ENCODE measurements around the gene ENOSF1. TPM values are rescaled to one million over a fixed set of nuclear protein-coding genes. Genes with fewer than 3 reads are reported as not detected.

ENOSF1 gene
- total RNA-seq, 1 donor from 2014 or later = 178 TPM

DNA sequence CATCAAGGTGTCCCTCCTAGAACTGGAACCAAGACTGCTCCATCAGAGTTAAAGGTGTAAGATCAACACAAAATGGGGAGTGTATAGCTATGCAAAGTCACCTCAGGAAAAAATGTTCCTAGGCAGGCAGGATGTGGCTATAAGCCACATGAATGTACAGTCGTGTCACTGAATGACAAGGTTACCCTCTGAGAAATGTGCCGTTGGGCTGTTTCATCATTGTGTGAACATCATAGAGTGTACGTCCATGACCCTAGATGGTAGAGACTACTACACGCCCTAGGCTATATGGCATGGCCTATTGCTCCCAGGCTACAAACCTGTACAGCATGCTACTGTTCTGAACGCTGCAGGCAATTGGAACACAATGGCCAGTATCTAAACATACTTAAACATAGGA lies 30.4 kb downstream of the ENOSF1 start:
- Histone ChIP-seq H3K4me3 (no peak overlapping the region), H3K27me3 (no peaks in the 10 kb centered on the region), H3K9me3 (no peaks in the 10 kb centered on the region), H3K27ac (no peak overlapping the region), H3K36me3 (peaks cover 24 to 57% of the 10 kb centered on the region in 2 donors), H3K4me1 (no peaks in the 10 kb centered on the region)
- TF ChIP-seq, protein P1, sequence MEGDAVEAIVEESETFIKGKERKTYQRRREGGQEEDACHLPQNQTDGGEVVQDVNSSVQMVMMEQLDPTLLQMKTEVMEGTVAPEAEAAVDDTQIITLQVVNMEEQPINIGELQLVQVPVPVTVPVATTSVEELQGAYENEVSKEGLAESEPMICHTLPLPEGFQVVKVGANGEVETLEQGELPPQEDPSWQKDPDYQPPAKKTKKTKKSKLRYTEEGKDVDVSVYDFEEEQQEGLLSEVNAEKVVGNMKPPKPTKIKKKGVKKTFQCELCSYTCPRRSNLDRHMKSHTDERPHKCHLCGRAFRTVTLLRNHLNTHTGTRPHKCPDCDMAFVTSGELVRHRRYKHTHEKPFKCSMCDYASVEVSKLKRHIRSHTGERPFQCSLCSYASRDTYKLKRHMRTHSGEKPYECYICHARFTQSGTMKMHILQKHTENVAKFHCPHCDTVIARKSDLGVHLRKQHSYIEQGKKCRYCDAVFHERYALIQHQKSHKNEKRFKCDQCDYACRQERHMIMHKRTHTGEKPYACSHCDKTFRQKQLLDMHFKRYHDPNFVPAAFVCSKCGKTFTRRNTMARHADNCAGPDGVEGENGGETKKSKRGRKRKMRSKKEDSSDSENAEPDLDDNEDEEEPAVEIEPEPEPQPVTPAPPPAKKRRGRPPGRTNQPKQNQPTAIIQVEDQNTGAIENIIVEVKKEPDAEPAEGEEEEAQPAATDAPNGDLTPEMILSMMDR (IDR thresholded peaks at IDR 0.05) = no peak
- DNase-seq (ENCODE audit: low spot score in 2 of 2) = no peak
- intact Hi-C loops (cut with DNase I) = no loop called here

DNA sequence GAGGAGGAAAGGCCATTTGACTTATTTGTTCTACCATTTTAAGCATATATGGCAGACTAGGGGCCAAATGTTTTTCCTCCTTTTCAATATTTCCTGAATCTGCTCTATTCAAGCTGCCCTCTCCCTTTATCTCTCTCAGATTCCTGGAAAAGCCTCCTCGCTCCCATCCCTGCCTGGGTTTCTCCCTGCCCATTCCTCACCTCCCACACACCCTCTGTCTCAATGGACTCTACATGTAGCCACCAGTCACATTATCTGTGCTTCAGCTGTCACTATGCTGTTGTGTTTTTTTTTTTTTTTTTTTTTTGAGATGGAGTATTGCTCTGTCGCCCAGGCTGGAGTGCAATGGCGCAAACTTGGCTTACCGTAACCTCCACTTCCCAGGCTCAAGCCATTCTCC lies 32.0 kb downstream of the ENOSF1 start:
- Histone ChIP-seq H3K27ac (no peak overlapping the region), H3K4me1 (no peaks in the 10 kb centered on the region), H3K27me3 (no peaks in the 10 kb centered on the region), H3K4me3 (no peak overlapping the region), H3K36me3 (peaks cover 24 to 60% of the 10 kb centered on the region in 2 donors), H3K9me3 (no peaks in the 10 kb centered on the region)
- TF ChIP-seq, protein P1 (IDR thresholded peaks at IDR 0.05) = no peak
- DNase-seq (ENCODE audit: low spot score in 2 of 2) = no peak
- intact Hi-C loops (cut with DNase I) = no loop called here

DNA sequence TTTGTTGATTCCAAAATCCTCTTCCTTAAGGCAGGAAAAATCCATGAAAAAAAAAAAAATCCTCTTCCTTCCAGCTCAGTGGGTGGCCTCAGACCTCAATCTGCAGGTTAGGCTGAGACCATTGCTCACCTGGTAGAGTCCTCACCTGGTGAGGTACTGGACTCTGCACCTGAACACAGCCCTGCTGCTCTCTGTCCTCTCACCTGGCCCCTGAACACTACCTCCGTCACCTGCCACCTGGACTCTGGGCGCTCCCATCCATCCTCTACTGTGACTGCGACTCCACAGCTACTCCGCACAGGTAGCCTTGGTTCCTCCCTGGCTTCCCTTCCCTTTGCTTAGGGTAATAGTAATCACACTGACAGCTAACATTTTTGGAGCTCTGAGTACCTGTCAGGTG lies 32.9 kb downstream of the ENOSF1 start:
- Histone ChIP-seq H3K4me1 (no peaks in the 10 kb centered on the region), H3K4me3 (no peak overlapping the region), H3K9me3 (no peaks in the 10 kb centered on the region), H3K27me3 (no peaks in the 10 kb centered on the region), H3K36me3 (peaks cover 20 to 69% of the 10 kb centered on the region in 2 donors), H3K27ac (no peak overlapping the region)
- DNase-seq (ENCODE audit: low spot score in 2 of 2) = no peak
- intact Hi-C loops (cut with DNase I) = no loop called here
- TF ChIP-seq, protein P1 (IDR thresholded peaks at IDR 0.05) = no peak

DNA sequence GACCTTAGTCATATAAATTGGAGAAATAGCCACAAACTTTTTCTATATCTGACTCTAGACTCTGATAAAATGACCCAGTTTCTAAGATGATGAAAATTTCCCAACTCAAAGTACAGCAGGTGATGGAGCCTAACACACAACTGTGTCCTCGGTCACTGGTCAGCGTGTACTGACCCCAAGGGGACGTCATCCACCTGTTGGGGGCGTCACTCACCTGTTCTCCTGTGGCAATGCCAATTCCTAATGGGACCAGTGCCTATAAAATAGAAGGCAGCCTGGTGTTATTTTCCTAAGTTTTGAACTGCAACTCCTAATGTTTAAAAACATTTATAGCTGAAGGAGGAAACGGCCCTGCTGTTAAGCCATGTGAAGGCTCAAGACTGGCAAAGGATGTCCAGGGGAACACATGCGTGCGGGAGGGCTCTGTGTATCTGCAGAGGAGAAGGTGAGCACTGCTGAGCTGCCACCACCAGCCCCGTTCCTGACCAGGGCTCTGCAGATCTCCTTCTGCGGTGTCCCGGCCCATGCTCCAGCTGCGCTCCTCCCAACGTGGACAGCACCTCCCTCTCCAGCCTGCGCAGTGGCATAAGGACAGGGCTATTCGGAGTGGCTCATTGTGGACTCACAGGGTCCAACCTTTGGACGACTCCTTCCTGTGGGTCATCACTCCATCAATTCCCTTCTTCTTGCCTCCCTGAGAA lies 33.8 kb downstream of the ENOSF1 start:
- no peak for DNase-seq (ENCODE audit: low spot score in 2 of 2)
- Histone ChIP-seq H3K4me1 (no peaks in the 10 kb centered on the region), H3K36me3 (peaks cover 20 to 73% of the 10 kb centered on the region in 2 donors), H3K4me3 (no peak overlapping the region), H3K27ac (no peak overlapping the region), H3K27me3 (no peaks in the 10 kb centered on the region), H3K9me3 (no peaks in the 10 kb centered on the region)
- intact Hi-C loops (cut with DNase I) = no loop called here
- TF ChIP-seq, protein P1 (IDR thresholded peaks at IDR 0.05) = no peak

DNA sequence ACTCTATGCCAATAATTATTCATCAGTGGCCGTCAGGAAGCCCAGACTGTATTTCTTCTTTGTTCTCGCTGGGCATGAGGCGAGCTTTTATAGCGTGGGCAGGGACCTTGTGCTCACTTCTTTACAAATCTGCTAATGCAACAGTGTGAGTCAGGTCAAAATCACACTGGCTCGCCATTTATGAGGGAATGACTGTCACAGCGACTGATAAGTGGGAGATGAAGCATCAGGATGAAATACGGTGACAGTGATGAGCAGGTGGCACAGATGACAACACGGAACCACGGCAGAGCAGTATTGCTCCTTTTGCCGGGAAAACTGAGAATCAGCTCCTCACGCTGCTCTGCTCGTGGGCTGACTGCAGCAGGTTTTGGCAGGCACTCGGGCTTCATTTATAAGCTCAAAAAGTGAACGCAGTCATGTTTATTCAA lies 34.5 kb downstream of the ENOSF1 start:
- intact Hi-C loops (cut with DNase I) = no loop called here
- H3K27me3 ChIP-seq = no peaks in the 10 kb centered on the region
- no peak overlapping the region for H3K27ac ChIP-seq
- no peaks in the 10 kb centered on the region for H3K4me1 ChIP-seq
- no peaks in the 10 kb centered on the region for H3K9me3 ChIP-seq
- H3K36me3 ChIP-seq = peaks cover 20 to 71% of the 10 kb centered on the region in 2 donors
- TF ChIP-seq, protein P1 (IDR thresholded peaks at IDR 0.05) = no peak
- no peak overlapping the region for H3K4me3 ChIP-seq
- no peak for DNase-seq (ENCODE audit: low spot score in 2 of 2)
